Right lobe of liver (tissue), 6 donors: ENCODE measurements around the gene DNAH14. TPM values are rescaled to one million over a fixed set of nuclear protein-coding genes. Genes with fewer than 3 reads are reported as not detected.

ENCODE experiments used
- ATAC-seq, 4 donors: fragments of 200-7000 bp; cut with Tn5 transposase; one replicate each; pipeline ENCODE4 v1.9.1; 2020; ENCODE audit warnings: mild to moderate bottlenecking in 4 of 4, moderate library complexity in 4 of 4
- DNase-seq, 3 donors: peaks; one replicate each; pipeline ENCODE4 v3.0.0-alpha.2; 2020
- H3K27ac ChIP-seq, 3 donors: fragments of 200-600 bp; one replicate each; pipeline ENCODE4 v1.8.0; 2022
- H3K27me3 ChIP-seq, 2 donors: fragments of 200-600 bp; one replicate each; pipeline ENCODE4 v1.8.0; 2022
- H3K36me3 ChIP-seq, 4 donors: fragments of 200-600 bp; sonication (generic) in 1 of 4; one replicate each; pipeline versions ENCODE4 v1.5.1 to v1.8.0; 2017 to 2022; ENCODE audit warnings: control low read depth in 1 of 4
- H3K4me1 ChIP-seq, 4 donors: fragments of 200-600 bp; sonication (generic) in 1 of 4; one replicate each; pipeline versions ENCODE4 v1.5.1 to v1.8.0; 2017 to 2022; ENCODE audit warnings: control low read depth in 1 of 4
- H3K4me3 ChIP-seq, 3 donors: fragments of 200-600 bp; one replicate each; pipeline ENCODE4 v1.8.0; 2022
- H3K9me3 ChIP-seq, 4 donors: fragments of 200-600 bp; sonication (generic) in 1 of 4; one replicate each; pipeline versions ENCODE4 v1.5.1 to v1.8.0; 2017 to 2022; ENCODE audit warnings: control low read depth in 1 of 4
- CTCF ChIP-seq, 4 donors: fragments of 200-600 bp in 3 of 4; fragments of 450-650 bp in 1 of 4; IDR thresholded peaks; one replicate each; pipeline versions ENCODE4 v1.5.1 to v1.8.0; 2016 to 2022; ENCODE audit warnings: antibody characterized with exemption in 4 of 4, mild to moderate bottlenecking in 2 of 4
- POLR2A ChIP-seq: fragments of 450-650 bp; IDR thresholded peaks from one replicate; pipeline ENCODE4 v1.6.1; 2017; ENCODE audit warnings: antibody characterized with exemption, mild to moderate bottlenecking
- WGBS: methylation state at CpG from one replicate; pipeline ENCODE4 v1.1.6; 2018; ENCODE audit warnings: low coverage, low lambda C conversion rate; ENCODE audit not compliant: insufficient coverage; ENCODE audit errors: missing lambda C conversion rate; 5-methylcytosine and 5-hydroxymethylcytosine counted together
- intact Hi-C, 2 donors: fragments of 100-400 bp; cut with DNase I; formaldehyde crosslinking; loops; one replicate each; pipeline versions ENCODE4 v1.11.2 to v1.14.1; 2022
- total RNA-seq, 6 experiments: library from RNA; depleted of rRNA in 2 of 6; stranded (reverse); fragments of >200 nt in 2 of 6; fragmentation: NEBNext Ultra II Directional in 3 of 6; extraction: Animal tissue kit (Norgen Biotek cat#: 25700) in 3 of 6; gene quantifications; one replicate each; pipeline versions ENCODE4 v1.1.0 to v1.2.4, GENCODE V29; 2016 to 2023
- donor health status: DM: no; HTN: yes; CAD: no.
- donor health status: DM: no; HTN: no; CAD: no.
- donor health status: DM: no; HTN: no; CAD: no.
- donor health status: DM: no; HTN: yes; CAD: no.
- donor health status: DM: no; HTN: yes; CAD: no.

DNAH14 gene
- total RNA-seq, 6 experiments from 2014 or later = 8.0 to 17.1 (median 9.7) TPM

- intact Hi-C loops = no loop called here
- H3K9me3 ChIP-seq = no peaks in the 10 kb centered on the region
- H3K4me1 ChIP-seq = no peaks in the 10 kb centered on the region
- ATAC-seq (no peak), DNase-seq (no peak)
- no peaks in the 10 kb centered on the region for H3K36me3 ChIP-seq
- H3K27me3 ChIP-seq = no peaks in the 10 kb centered on the region
- TF ChIP-seq POLR2A = no peak
- TF ChIP-seq CTCF (IDR thresholded peaks at IDR 0.05) = no peak
- 67% methylated on average over 1 of the region's 1 CpG for WGBS
- H3K27ac ChIP-seq = no peak overlapping the region
- H3K4me3 ChIP-seq = no peak overlapping the region
Measured at GRCh38 chr1:224914292-224914900, 15.1 kb upstream of the DNAH14 start.

GRCh38 chr1:224919508-224919907 is 10.0 kb upstream of the DNAH14 start:
- Histone ChIP-seq H3K9me3 (no peaks in the 10 kb centered on the region), H3K36me3 (no peaks in the 10 kb centered on the region), H3K4me3 (peak overlapping the region; percentile 9 to 31 (median 23)), H3K4me1 (no peaks in the 10 kb centered on the region), H3K27me3 (no peaks in the 10 kb centered on the region), H3K27ac (no peak overlapping the region)
- WGBS = 42% methylated on average over 3 of the region's 4 CpGs
- intact Hi-C loops = no loop called here
- peak; percentile 25 to 62 (median 53) for ATAC-seq
- DNase-seq = no peak
- TF ChIP-seq CTCF (IDR thresholded peaks at IDR 0.05) = no peak
- TF ChIP-seq POLR2A = no peak

- H3K4me1 ChIP-seq = no peaks in the 10 kb centered on the region
- H3K36me3 ChIP-seq = no peaks in the 10 kb centered on the region
- H3K27me3 ChIP-seq = no peaks in the 10 kb centered on the region
- DNase-seq (no peak), ATAC-seq (no peak)
- no peaks in the 10 kb centered on the region for H3K9me3 ChIP-seq
- TF ChIP-seq POLR2A = no peak
- no peak for TF ChIP-seq CTCF (IDR thresholded peaks at IDR 0.05)
- H3K27ac ChIP-seq = no peak overlapping the region
- intact Hi-C loops = no loop called here
- H3K4me3 ChIP-seq = no peak overlapping the region
Measured at GRCh38 chr1:224920930-224921329, 8.5 kb upstream of the DNAH14 start.

- H3K27ac ChIP-seq = no peak overlapping the region
Measured at GRCh38 chr1:224921354-224921753, 8.1 kb upstream of the DNAH14 start.

More at GRCh38 chr1:224921354-224921753, 8.1 kb upstream of the DNAH14 start:
- 68% methylated on average over 3 of the region's 3 CpGs for WGBS
- TF ChIP-seq POLR2A = no peak
- no peak for TF ChIP-seq CTCF (IDR thresholded peaks at IDR 0.05)
- H3K9me3 ChIP-seq = no peaks in the 10 kb centered on the region
- no peaks in the 10 kb centered on the region for H3K4me1 ChIP-seq
- H3K27me3 ChIP-seq = no peaks in the 10 kb centered on the region
- no peaks in the 10 kb centered on the region for H3K36me3 ChIP-seq
- intact Hi-C loops = no loop called here
- no peak for DNase-seq
- H3K4me3 ChIP-seq = no peak overlapping the region
- no peak for ATAC-seq
